ENCODE measurements around the gene HIBCH.

GRCh38 chr2:190302052-190302451 is 17.6 kb downstream of the HIBCH start:
- TF ChIP-seq POLR2A (IDR thresholded peaks at IDR 0.05) (no peak), CTCF (IDR thresholded peaks at IDR 0.05 in 8 of 11, conservative IDR thresholded peaks at IDR 0.05 in 3 of 11) (no peak)
